IMR-90 (cell line): ENCODE data around the gene CDH3.

Experiments used
- BHLHE40 ChIP-seq: fragments of 150-350 bp; IDR thresholded peaks from 2 replicates; pipeline ENCODE4 v1.6.1; 2016; ENCODE audit warnings: mild to moderate bottlenecking, low read depth, low read length
- CTCF ChIP-seq: conservative IDR thresholded peaks from 2 replicates; pipeline ENCODE4 v1.5.1; 2012; ENCODE audit warnings: mild to moderate bottlenecking, low read depth, low read length, improper control_type of control experiment
- MXI1 ChIP-seq: IDR thresholded peaks from 2 replicates; pipeline ENCODE4 v1.6.1; 2012; ENCODE audit warnings: low read depth, mild to moderate bottlenecking, low read length, moderate library complexity, borderline replicate concordance
- POLR2A ChIP-seq: IDR thresholded peaks from 2 replicates; pipeline ENCODE4 v1.6.1; 2012; ENCODE audit warnings: mild to moderate bottlenecking, low read depth, low read length
- RFX5 ChIP-seq: IDR thresholded peaks from 2 replicates; pipeline ENCODE4 v1.8.0; 2012; ENCODE audit warnings: low read depth, mild to moderate bottlenecking, low read length, moderate library complexity
- USF2 ChIP-seq: fragments of 150-350 bp; IDR thresholded peaks from 2 replicates; pipeline ENCODE4 v1.6.1; 2017; ENCODE audit warnings: mild to moderate bottlenecking, antibody characterized with exemption, low read length, low read depth

- TF ChIP-seq CTCF: no peak
- no peak for TF ChIP-seq BHLHE40
- TF ChIP-seq RFX5: no peak
- TF ChIP-seq POLR2A: no peak
- no peak for TF ChIP-seq USF2
- no peak for TF ChIP-seq MXI1
Observed at GRCh38 chr16:68642436-68643101, 2.5 kb upstream of the CDH3 start.
